Stimulated activated CD8-positive, alpha-beta memory T cell treated with anti-CD3 and anti-CD28 coated beads, Interleukin-4, amount 100 ng/mL, for 48 hours (primary cell): ENCODE measurements around the gene AGFG2.
"Not testable (repeated sequence)": the region's sequence is repeated elsewhere in the genome, so short reads cannot be mapped to it uniquely, and the experiment has no call there.

Source experiments
- DNase-seq: peaks from one replicate; pipeline ENCODE4 v3.0.0-alpha.2; 2020

The AGFG2 gene

GRCh38 chr7:100521076-100521475, 17.9 kb upstream of the AGFG2 start:
- no peak for DNase-seq

- not testable (repeated sequence) for DNase-seq
These were observed 17.0 kb upstream of the AGFG2 start for GRCh38 chr7:100521909-100522593.

GRCh38 chr7:100523192-100523591, 15.8 kb upstream of the AGFG2 start:
- not testable (repeated sequence) for DNase-seq

- not testable (repeated sequence) for DNase-seq
These were observed 10.7 kb upstream of the AGFG2 start for GRCh38 chr7:100528108-100528866.

- no peak for DNase-seq
These were observed 6.6 kb upstream of the AGFG2 start for GRCh38 chr7:100532165-100533022.

GRCh38 chr7:100535982-100536381, 3.0 kb upstream of the AGFG2 start:
- DNase-seq, result not testable (repeated sequence)

- not testable (repeated sequence) for DNase-seq
These were observed 2.3 kb upstream of the AGFG2 start for GRCh38 chr7:100536695-100537094.

- DNase-seq, result no peak
These were observed 702 bp upstream of the AGFG2 start for GRCh38 chr7:100538348-100538653.

- DNase-seq, result no peak
These were observed 518 bp downstream of the AGFG2 start for GRCh38 chr7:100539436-100540006.

- no peak for DNase-seq
These were observed 1.2 kb downstream of the AGFG2 start for GRCh38 chr7:100540073-100540723.

- peak; percentile 45 for DNase-seq
These were observed 2.3 kb downstream of the AGFG2 start for GRCh38 chr7:100541309-100541708.

GRCh38 chr7:100543586-100543985, 4.6 kb downstream of the AGFG2 start:
- DNase-seq, result no peak

- no peak for DNase-seq
These were observed 5.4 kb downstream of the AGFG2 start for GRCh38 chr7:100544386-100544785.

- DNase-seq, result no peak
These were observed 6.0 kb downstream of the AGFG2 start for GRCh38 chr7:100544967-100545359.

GRCh38 chr7:100545360-100546128, 6.5 kb downstream of the AGFG2 start:
- DNase-seq, result peak; percentile 79

- no peak for DNase-seq
These were observed 7.3 kb downstream of the AGFG2 start for GRCh38 chr7:100546129-100546925.

- peak; percentile 42 for DNase-seq
These were observed 8.2 kb downstream of the AGFG2 start for GRCh38 chr7:100546926-100547800.

GRCh38 chr7:100547872-100548271, 8.9 kb downstream of the AGFG2 start:
- no peak for DNase-seq

- DNase-seq, result not testable (repeated sequence)
These were observed 9.4 kb downstream of the AGFG2 start for GRCh38 chr7:100548446-100548845.

GRCh38 chr7:100552532-100552931, 13.5 kb downstream of the AGFG2 start:
- no peak for DNase-seq
